Parathyroid adenoma (tissue), 2 donors: ENCODE measurements around the gene UMAD1.

Source experiments
- H2AFZ ChIP-seq: fragments of 300-600 bp; sonication (generic); one replicate; pipeline ENCODE4 v1.7.0; 2017; ENCODE audit warnings: antibody characterized with exemption, mild to moderate bottlenecking
- H3K27ac ChIP-seq: fragments of 300-600 bp; sonication (generic); one replicate; pipeline ENCODE4 v1.7.0; 2017
- H3K27me3 ChIP-seq: fragments of 300-600 bp; sonication (generic); one replicate; pipeline ENCODE4 v1.7.0; 2017; ENCODE audit warnings: low read length; ENCODE audit not compliant: control insufficient read depth, insufficient read depth
- H3K36me3 ChIP-seq: fragments of 300-600 bp; sonication (generic); one replicate; pipeline ENCODE4 v1.7.0; 2017; ENCODE audit warnings: low read length; ENCODE audit not compliant: control insufficient read depth, insufficient read depth
- H3K4me1 ChIP-seq: fragments of 300-600 bp; sonication (generic); one replicate; pipeline ENCODE4 v1.7.0; 2017; ENCODE audit warnings: control low read depth
- H3K4me2 ChIP-seq: fragments of 300-600 bp; sonication (generic); one replicate; pipeline ENCODE4 v1.7.0; 2017; ENCODE audit warnings: low read length
- H3K4me3 ChIP-seq: fragments of 300-600 bp; sonication (generic); one replicate; pipeline ENCODE4 v1.7.0; 2017; ENCODE audit warnings: low read depth, low read length
- H3K79me2 ChIP-seq: fragments of 300-600 bp; sonication (generic); one replicate; pipeline ENCODE4 v1.7.0; 2017; ENCODE audit warnings: control low read depth
- H3K9ac ChIP-seq: fragments of 300-600 bp; sonication (generic); one replicate; pipeline ENCODE4 v1.7.0; 2017; ENCODE audit warnings: mild to moderate bottlenecking
- H3K9me3 ChIP-seq: fragments of 300-600 bp; sonication (generic); one replicate; pipeline ENCODE4 v1.7.0; 2017; ENCODE audit warnings: low read length; ENCODE audit not compliant: control insufficient read depth
- TF ChIP-seq, protein P1 (sequence below): fragments of 300-600 bp; sonication (generic); IDR thresholded peaks from one replicate; pipeline ENCODE4 v1.7.0; 2017; ENCODE audit warnings: antibody characterized with exemption, mild to moderate bottlenecking
- donor health status: primary hyperparathyroidism.

Gene UMAD1

DNA sequence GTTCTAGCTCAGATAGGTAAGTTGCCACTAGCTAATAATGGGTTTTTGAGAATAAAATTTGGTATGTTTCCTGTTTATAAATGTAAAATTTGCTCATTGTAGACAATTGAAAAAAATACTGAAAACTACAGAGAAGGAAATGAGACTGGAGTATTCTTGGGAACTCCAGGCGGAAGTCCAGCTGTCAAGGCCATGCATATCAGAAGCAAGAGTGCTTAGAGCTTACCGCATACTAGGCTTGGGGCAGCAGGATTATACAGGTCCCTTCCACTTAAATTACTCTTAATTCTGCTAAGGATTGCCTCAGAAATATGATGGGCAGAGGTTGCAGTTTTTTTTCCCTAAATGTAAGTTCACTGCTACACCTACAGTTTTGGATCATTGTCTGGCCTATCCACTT lies 26.6 kb downstream of the UMAD1 start:
- H3K4me2 ChIP-seq = no peak overlapping the region
- no peak overlapping the region for H3K27ac ChIP-seq
- H3K4me3 ChIP-seq = no peak overlapping the region
- peaks cover 6% of the 10 kb centered on the region for H3K4me1 ChIP-seq
- H3K36me3 ChIP-seq = no peaks in the 10 kb centered on the region
- H3K9ac ChIP-seq = no peak overlapping the region
- H3K9me3 ChIP-seq = no peaks in the 10 kb centered on the region
- TF ChIP-seq, protein P1, sequence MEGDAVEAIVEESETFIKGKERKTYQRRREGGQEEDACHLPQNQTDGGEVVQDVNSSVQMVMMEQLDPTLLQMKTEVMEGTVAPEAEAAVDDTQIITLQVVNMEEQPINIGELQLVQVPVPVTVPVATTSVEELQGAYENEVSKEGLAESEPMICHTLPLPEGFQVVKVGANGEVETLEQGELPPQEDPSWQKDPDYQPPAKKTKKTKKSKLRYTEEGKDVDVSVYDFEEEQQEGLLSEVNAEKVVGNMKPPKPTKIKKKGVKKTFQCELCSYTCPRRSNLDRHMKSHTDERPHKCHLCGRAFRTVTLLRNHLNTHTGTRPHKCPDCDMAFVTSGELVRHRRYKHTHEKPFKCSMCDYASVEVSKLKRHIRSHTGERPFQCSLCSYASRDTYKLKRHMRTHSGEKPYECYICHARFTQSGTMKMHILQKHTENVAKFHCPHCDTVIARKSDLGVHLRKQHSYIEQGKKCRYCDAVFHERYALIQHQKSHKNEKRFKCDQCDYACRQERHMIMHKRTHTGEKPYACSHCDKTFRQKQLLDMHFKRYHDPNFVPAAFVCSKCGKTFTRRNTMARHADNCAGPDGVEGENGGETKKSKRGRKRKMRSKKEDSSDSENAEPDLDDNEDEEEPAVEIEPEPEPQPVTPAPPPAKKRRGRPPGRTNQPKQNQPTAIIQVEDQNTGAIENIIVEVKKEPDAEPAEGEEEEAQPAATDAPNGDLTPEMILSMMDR = no peak
- no peak overlapping the region for H2AFZ ChIP-seq
- no peaks in the 10 kb centered on the region for H3K27me3 ChIP-seq
- peaks cover 8% of the 10 kb centered on the region for H3K79me2 ChIP-seq

DNA sequence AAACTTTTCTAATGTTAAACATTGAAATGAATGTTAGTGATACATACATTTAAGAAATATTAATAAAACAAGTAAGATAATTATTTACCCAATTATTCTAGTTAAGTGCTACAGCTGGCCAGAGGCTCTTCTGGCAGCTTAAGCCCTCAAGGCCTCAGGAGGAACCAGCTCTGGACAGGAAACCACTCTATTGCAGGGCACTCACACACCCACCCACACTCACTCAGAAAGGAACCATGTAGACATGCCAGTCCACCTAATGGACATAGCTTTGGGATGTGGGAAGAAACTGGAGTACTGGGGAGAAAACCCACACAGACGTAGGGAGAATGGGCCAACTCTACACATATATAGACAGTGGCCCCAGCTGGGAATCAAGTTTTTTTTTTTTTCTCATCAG lies 28.2 kb downstream of the UMAD1 start:
- TF ChIP-seq, protein P1 = no peak
- no peak overlapping the region for H3K9ac ChIP-seq
- no peak overlapping the region for H3K27ac ChIP-seq
- H3K4me3 ChIP-seq = no peak overlapping the region
- no peaks in the 10 kb centered on the region for H3K27me3 ChIP-seq
- peaks cover 2% of the 10 kb centered on the region for H3K4me1 ChIP-seq
- no peak overlapping the region for H3K4me2 ChIP-seq
- no peaks in the 10 kb centered on the region for H3K9me3 ChIP-seq
- no peaks in the 10 kb centered on the region for H3K36me3 ChIP-seq
- no peak overlapping the region for H2AFZ ChIP-seq
- H3K79me2 ChIP-seq = peaks cover 4% of the 10 kb centered on the region

DNA sequence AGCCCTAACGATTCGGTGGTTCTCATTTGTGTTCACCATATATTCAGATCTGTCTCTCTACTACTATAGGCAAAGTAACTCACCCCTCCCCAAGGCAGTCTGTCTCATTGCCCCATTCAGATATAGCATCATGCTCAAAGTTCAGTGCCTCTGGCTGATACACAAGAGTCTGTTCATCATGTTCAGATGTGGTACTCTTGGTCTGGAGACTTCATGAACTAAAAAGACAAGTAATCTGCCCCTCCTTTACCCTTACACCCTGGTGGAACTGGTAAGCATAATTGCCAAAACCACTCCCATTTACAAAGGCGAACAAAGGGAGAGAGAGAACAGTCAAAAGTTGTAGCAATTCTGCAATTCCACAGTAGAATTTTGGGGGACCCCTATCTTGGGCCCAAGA lies 29.9 kb downstream of the UMAD1 start:
- H3K4me1 ChIP-seq = no peaks in the 10 kb centered on the region
- no peak overlapping the region for H3K27ac ChIP-seq
- no peak overlapping the region for H3K9ac ChIP-seq
- no peaks in the 10 kb centered on the region for H3K27me3 ChIP-seq
- no peak overlapping the region for H3K4me3 ChIP-seq
- no peaks in the 10 kb centered on the region for H3K9me3 ChIP-seq
- TF ChIP-seq, protein P1 = no peak
- peaks cover 4% of the 10 kb centered on the region for H3K79me2 ChIP-seq
- H2AFZ ChIP-seq = no peak overlapping the region
- H3K36me3 ChIP-seq = no peaks in the 10 kb centered on the region
- no peak overlapping the region for H3K4me2 ChIP-seq

DNA sequence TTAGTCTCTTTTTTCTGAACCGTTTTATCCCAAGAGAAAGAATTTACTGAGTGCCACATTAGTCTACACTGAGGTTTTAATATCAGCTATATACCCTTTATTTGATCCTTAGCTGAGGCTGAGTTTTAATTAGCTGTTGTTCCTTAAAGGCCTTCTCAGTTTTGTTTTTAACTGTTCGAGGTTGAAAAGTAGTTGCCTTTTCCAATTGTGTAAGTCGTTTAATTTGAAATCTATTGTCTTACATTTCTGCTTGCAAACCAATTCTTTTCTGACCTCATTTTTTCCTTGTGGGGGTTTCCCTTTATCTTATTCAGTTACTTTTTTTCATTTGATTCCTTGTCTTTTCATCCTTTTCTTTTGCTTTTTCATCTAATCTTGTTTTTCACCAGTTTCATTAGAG lies 30.8 kb downstream of the UMAD1 start:
- Histone ChIP-seq H3K4me1 (no peaks in the 10 kb centered on the region), H3K4me3 (no peak overlapping the region), H3K36me3 (no peaks in the 10 kb centered on the region), H3K9ac (no peak overlapping the region), H2AFZ (no peak overlapping the region), H3K9me3 (no peaks in the 10 kb centered on the region), H3K4me2 (no peak overlapping the region), H3K79me2 (peaks cover 4% of the 10 kb centered on the region), H3K27me3 (no peaks in the 10 kb centered on the region), H3K27ac (no peak overlapping the region)
- TF ChIP-seq, protein P1 = no peak

DNA sequence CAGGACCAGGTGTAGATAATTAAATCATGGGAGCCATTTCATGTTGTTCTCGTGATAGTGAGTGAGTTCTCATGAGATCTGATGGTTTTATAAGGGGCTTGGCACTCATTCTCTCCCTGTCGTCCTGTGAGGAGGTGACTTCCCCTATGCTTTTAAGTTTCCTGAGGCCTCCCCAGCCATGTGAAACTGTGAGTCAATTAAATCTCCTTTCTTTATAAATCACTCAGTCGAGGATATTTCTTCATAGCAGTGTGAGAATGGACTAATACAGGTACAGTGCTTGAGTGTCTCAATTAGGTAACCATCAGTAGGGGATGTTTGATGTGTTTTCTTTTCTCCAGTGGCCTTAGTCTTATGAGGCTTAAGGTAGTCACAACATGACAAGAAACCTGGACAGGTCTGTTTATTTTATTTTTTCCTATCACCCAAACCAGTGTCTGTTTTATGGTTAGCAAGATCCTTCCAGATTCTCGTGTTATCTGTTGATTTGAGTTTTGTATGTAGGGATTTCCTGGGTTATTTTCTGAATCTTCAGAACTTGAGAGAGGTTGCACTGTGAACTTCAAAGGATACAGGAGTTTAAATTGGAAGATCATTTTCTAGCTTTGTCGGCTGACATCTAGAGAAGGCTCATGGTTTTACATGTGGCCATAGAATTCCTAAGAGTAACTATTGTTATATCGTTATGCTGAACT lies 32.1 kb downstream of the UMAD1 start:
- no peak overlapping the region for H3K9ac ChIP-seq
- H3K9me3 ChIP-seq = no peaks in the 10 kb centered on the region
- no peaks in the 10 kb centered on the region for H3K79me2 ChIP-seq
- H3K4me1 ChIP-seq = no peaks in the 10 kb centered on the region
- H3K4me2 ChIP-seq = no peak overlapping the region
- H2AFZ ChIP-seq = no peak overlapping the region
- TF ChIP-seq, protein P1 = no peak
- H3K4me3 ChIP-seq = no peak overlapping the region
- no peaks in the 10 kb centered on the region for H3K36me3 ChIP-seq
- no peaks in the 10 kb centered on the region for H3K27me3 ChIP-seq
- no peak overlapping the region for H3K27ac ChIP-seq
